Measurements from ENCODE around the gene NFYA. TPM values are rescaled to one million over a fixed set of nuclear protein-coding genes. Genes with fewer than 3 reads are reported as not detected.

The NFYA gene
- 57.4 TPM for polyA plus RNA-seq (ENCODE audit: insufficient read length)
- long read RNA-seq, donor 1, transcript NFYA-202 (9 exons, 1,660 nt), result major isoform, 6 of 60 reads
- long read RNA-seq, donor 1, partial matches to known transcripts, result 50 of 60 reads
- long read RNA-seq, donor 1, other reads (novel, unspliced or antisense), result 0 of 60 reads
- long read RNA-seq, donor 2, partial matches to known transcripts, result 0 of 5 reads
- long read RNA-seq, donor 2, other reads (novel, unspliced or antisense), result 0 of 5 reads
- long read RNA-seq, donor 3, partial matches to known transcripts, result 5 of 6 reads
- long read RNA-seq, donor 3, other reads (novel, unspliced or antisense), result 0 of 6 reads
- long read RNA-seq, donor 4, result 0 reads
- long read RNA-seq, donor 5, partial matches to known transcripts, result 0 of 6 reads
- long read RNA-seq, donor 5, other reads (novel, unspliced or antisense), result 0 of 6 reads
- long read RNA-seq, donor 6, partial matches to known transcripts, result 33 of 38 reads
- long read RNA-seq, donor 6, other reads (novel, unspliced or antisense), result 0 of 38 reads
- long read RNA-seq, donor 7, partial matches to known transcripts, result 37 of 41 reads
- long read RNA-seq, donor 7, other reads (novel, unspliced or antisense), result 0 of 41 reads
- long read RNA-seq, donor 8, partial matches to known transcripts, result 0 of 1 reads
- long read RNA-seq, donor 8, other reads (novel, unspliced or antisense), result 0 of 1 reads

DNA sequence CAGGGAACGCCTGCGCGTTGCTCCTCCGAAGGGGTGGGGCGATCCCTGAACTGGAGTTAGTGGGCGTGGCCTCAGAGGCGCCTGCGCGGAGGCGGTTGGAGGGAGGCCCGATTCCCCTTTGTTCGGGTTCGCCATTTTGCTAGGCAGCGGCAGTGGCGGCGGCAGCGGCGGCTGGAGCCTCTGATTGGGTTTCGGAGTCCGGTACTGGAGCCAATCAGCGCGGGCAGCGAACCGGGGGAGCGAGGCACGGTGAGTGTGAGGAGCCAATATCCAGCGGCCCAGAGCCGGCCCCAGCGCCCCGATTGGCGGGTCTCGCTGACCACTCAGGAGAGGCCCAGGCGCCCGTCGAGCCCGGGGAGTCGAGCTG lies at the start of gene NFYA:
TSS of gene NFYA (plus strand) at position 139 of the 367 bp plus-strand sequence. CDS start 6,116 bp downstream, outside the sequence.
- DNase-seq, result no peak

DNA sequence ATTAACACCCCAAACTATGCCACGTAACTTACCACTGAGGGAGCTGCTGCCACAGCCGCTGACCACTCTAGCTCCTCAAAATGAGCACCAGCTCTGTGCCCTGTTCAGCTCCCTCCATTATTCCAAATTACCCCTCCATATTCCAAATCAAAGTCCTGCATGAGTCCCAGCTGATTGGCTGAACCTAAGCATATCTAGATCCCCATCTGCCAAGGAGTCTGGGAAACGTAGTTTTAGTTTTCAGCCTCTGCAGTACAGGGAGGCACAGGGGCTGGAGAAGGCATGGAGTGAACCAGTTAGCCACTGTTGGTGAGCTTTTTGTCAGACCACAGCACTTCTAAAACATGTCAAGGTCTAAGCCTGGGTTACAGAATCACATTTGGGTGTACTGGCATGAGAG lies 49.7 kb upstream of the NFYA start:
- DNase-seq, result no peak

DNA sequence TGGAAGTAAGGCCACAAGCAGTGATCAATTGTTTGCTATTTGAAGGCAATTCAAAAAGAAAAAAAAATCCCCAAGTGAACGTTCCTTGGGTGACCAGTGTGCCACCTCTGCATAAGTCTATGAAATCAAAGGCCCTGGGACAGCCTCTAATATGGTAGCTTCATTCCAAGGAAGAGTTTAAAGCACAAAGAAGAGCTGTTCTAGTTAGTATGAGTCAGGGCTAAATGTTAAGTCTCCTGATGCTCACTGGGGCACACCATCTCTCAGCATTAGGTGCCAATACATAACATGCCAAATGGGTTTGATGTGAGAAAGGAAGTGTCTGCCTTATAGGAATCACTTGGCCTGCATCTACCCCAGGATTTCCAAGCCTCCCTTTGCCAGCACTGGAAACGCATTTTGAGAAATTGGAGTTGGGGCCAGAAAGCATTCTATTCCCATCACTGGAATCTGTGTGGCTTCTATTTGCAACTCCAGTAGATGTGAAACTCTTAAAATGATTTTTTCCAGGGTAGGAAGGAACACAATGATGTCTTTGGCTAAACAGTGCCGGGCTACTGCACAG lies 46.7 kb upstream of the NFYA start:
- DNase-seq, result no peak

DNA sequence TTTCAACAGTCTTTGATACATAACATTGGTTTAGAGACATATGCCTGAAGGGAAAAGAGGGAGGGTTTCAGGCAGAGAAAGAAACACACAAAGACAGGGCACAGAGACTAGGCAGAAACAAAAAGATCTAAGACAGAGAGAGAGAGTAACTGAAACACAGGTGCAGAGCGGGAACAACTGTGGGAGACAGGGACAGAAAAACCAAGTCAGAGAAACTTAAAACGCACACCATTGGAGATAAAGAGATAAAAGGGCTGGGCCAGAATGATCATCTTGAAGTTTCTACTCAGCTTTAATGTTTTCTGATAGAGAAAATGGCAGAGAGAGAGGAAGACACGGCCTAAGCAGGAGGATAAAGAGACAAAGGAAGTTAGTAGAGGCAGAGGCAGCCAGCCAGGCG lies 45.5 kb upstream of the NFYA start:
- DNase-seq, result no peak

DNA sequence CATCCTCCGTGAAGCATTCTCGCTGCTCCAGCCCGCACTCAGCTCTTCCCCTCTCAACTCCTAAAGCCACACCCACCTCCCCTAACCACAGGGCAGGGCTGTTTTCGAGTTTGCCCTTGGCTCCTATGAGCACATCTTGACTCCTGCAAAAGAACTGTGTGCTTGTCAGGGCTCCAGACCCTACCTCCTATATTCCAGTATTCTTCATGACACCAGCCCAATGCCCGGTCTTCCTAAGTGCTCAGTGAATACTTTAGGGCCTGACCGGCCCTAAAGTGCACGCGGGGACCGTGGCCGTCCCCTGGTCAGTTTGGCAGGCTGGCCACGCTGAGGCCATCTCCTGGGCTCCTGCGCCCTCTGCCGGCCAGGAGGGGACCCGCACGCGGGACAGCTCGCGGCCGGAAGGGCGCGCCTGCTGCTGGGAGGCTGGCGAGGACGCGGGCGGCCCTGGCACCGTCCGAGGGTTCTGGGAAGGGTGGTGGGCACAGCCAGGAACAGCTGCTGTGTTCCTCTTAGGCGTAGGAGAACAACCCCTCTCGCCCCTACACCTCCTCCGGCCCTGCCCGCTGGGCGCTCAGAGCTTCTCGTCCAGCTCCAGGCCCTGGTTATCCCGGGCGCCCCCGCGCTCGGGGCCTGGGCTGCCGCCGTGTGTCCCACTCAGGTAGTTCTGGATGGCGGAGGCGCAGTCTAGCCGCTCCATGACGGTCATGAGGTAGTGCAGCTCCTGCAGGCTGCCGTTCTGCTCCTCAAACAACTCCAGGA lies 44.8 kb upstream of the NFYA start:
- peak; percentile 89 for DNase-seq

DNA sequence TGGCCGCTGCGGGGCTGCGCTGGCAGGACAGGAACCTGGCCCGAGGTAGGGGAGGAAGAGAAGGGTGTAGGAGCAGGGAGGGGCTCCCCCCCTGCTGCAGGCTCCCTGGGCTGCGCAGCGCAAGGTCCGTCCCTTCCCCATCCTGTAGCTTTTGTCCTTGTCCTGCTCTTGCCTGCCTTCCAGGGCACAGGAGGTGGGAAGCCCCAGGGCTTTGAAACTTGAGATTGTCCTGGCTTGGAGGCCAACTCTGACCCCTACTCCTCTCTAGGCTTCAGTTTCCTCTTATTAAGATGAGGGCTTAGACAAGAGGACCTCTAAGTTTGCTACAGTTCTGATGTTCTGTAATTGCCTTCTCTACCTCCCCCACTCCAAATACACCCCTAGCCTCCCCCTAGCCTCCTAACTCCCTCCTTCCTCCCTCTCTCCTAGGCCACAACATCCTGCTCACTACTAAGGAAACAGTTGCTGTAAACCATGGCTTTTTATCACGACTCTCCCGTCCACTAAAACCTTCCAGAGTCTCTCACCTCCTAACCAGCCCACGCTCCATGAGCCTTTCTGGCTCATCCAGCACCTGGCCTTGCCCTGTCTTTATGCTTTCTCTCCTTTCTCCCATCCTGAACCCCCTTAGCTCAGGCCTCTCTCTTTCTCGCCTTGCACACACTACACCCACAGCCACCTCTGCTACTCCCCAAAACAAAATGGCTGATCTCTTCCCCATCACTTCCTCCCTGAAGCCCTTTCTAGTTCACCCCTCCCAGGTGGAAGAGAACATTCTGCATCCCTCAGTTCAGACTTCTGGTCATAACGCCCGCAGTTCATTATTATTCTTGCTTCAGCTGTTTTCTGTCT lies 44.0 kb upstream of the NFYA start:
- DNase-seq, result peak; percentile 64

DNA sequence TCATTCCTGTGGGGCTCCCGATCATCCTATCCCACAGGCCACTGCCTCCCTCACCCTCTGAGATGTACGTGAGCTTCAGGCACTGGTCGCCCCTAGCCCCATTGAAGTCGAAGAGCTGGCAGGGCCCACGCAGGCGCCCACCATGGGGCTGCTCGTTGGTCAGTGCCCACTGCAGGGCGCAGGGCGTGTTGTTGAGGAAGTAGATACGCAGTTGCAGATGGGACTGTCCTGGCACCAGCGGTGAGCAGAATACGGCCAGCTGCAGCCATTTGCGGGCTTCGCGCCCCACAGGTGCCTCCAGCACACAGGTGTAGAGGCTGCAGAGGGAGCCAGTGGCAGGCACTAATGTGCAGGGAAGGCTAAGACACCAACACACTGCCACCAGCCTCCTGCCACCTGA lies 39.9 kb upstream of the NFYA start:
- no peak for DNase-seq

DNA sequence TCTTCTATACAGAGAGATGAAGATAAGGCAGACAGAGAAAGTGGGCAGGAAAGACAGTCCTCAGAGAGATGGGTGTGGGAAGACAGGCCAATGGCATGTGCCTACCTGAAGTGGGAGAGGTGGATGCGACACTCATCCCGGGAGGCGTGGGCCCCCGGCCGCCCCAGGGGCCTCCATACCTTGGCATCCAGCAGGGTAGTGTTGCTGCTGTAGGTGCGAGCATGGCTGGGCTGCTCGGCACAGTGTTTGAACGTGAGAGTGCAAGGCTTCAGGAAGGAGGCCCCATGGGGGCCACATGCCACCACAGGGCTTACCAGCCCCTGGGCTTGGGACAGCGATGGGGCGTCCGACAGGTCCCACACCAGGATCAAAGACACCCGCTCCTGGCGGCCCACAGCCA lies 39.0 kb upstream of the NFYA start:
- DNase-seq, result no peak

DNA sequence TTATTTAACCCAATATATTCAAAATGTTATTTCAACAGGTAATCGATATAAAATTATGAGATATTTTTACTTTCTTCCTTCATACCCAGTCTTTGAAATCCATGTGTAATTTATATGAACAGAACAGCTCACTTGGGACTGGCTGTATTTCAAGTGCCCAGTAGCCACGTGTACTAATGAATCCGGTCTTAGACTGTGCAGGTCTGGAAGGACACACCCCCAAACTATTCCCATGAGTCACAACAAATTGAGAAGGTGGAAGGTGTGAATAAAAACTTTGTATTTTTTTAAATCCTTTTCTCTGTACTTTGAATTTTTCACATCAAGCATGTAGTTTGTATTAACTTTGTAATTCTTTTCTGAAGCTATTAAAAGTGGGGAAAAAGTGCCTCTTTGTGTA lies 36.6 kb upstream of the NFYA start:
- DNase-seq, result no peak

DNA sequence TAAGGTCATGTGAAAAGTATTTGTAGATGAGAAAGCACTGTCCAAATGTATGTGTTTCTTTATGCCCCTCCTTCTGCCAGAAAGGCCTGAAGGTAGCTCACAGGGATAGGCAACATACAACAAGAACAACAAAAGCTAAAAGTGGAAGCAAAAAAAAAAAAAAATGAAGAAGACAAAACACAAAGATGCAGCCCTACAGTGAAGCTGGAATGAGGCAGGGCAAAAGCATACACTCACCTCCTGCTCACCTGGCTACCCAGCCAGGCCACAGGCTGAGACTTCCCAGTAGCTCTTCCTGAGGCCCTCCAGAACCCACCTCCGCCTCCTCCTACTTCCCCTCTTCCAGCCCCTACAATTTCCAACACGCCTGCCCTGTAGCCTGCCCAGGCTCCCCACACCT lies 36.2 kb upstream of the NFYA start:
- no peak for DNase-seq

DNA sequence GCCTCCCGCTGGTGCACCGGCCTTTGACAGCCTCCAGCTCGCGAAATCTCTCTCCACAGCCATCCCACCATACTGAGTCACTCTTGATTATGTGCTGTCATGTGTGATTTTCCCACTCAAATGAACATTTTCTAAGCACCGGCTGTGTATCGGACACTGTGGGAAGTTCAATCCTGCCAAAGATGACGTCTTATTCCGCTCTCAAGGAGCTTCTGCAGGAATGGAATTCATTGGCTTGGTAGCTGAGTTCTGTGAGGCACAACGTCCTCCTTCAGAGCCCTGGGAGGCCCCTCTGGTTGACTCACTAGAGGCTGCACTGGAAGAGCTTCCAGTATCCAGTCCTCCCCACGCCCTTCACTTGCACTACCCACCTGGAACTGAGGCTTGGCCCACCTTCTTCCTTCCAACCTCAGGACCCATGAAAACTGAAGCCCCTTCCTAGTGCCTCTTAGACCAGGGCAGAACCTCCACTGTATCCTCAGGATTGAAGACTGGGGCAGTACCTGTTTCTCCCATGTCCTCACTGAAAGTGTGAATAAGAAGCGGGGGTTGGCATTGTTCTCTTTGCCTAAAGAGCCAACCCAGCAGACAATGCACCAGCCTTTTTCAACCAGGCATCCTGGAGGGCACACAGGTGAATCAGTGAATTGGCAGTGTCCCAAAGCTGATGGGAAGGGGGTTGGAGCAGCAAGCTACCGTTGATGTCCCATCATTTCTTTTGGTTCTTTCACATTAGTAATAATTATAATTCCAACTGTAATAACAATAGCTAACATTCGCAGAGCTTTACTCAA lies 35.5 kb upstream of the NFYA start:
- no peak for DNase-seq

DNA sequence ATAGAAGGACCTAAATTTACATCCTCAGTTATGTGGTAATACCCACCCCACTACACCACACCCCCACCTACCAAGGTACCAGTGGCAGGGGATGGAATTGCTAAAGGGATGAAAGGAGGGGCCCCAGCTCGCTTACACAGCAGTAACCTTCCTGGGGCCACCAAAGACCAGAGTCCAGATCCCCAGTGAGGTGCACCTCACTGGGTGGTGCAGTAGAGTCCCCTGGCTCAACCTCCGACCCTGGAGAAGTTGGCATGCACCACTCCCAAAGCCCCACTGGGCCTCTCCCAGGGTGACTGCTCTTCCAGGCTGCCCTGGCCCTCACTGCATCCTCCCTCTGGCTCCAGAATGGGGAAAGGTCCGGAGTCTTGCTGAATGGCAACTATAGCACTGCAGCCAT lies 34.6 kb upstream of the NFYA start:
- no peak for DNase-seq

DNA sequence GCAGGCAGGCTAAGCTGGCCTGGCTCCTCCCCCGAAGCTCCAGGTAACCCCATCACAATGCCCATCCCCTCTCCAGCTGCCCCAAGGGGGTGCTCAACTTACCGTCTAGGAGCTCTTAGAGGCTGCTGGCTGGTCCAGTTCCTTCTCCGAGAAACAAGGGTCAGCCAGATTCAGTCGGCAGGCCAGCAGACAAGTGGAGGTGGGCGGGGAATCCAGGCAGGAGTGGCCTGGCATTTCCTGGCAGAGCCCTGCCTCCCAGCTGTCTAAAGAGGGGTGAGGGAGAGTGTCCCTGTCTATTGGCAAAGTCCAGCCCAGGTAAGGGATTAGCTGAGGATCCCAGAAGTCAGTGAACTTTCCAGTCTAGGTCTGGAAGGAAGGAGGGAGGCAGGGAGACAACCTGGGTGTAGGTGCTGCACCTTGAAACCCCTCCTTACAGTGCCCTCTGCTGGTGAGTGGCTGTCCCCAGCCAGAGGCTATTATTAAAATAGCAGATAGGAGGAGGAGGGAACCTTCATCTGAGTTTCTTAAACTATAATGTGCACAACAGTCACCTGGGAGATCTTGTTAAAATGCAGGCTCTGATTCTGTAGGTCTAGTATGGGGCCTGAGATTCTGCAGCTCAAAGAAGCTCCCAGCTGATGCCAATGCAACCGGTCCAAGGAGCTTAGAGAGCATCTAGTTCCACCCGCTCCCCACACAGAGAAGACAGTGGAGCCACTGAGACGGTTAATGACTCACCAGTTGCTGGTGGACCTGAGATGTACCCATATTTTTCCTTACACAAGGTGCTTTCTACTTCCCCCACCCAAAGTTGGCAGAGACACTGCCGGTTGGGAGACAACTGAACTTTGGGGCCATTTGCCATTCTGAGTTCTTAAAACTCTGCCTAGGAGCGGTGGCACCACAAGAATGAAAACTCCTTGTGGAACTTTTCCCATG lies 33.4 kb upstream of the NFYA start, which contains the start of gene UNC5CL:
TSS of gene UNC5CL (minus strand) at position 162 of the 939 bp plus-strand sequence. CDS start 4,147 bp downstream, outside the sequence.
- no peak for DNase-seq

DNA sequence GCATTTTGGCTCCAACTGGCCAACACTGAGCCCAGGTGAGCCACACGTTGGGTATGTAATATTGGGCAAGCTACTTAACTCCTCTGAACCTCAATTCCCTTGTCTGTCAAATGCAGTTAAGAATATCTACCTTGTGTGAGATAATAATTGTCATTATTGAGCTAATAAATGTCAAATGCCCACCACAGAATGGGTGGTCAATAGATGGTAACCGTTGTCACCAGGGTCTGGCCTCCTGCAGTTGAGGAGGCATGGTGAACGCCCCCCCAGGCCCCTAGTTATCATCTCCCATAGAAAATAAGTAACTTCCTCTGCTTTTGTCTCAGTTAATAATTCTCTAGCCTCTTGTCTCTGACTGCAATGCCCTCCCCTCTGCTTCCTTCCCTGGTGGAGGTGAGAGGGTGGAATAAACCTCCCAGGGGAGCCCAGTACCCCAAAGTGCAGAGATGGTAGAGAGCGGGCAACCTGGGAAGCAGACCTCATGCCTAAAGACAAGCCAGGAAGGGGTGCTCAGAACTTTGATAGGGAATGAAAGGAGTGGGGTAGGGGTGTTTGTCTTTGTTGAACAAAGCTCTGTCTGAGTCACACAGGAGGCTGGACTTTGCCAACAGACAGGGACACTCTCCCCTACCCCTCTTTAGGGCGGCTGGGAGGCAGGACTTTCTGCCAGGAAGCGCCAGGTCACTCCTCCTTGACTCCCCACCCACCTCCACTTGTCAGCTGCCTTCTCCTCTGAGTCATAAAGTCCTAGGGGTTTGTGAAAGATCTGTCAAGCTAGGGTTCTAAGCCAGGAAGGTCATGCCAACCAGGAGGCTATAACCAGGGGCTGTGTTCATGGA lies 32.5 kb upstream of the NFYA start:
- no peak for DNase-seq

DNA sequence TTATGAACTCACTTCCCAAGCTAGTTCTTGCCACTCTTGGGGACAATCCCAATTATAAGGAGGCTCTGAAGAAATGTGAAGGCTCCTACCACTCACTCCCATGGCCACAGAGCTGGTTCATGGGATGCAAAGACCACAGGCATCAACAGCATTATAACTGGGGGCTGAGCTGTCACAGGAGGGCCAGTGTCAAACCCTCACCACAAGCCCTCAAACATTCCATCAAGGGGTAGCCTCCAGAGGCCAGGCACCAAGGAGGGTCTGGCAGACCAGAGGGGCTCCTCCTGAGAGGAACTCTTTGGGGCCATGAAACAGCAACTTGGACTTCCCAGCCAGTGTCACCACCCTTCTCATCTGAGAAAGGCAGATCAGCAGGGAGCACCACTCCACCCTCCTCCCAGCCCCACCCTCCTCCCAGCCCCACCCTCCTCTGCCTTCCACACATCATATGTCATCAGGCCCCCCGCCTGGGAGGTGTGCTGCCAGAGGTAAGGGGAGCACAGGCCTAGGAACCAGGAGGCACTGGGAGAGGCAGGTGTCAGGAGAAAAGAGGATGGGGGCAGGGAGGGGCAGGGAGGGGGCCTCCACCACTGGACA lies 31.7 kb upstream of the NFYA start:
- no peak for DNase-seq

DNA sequence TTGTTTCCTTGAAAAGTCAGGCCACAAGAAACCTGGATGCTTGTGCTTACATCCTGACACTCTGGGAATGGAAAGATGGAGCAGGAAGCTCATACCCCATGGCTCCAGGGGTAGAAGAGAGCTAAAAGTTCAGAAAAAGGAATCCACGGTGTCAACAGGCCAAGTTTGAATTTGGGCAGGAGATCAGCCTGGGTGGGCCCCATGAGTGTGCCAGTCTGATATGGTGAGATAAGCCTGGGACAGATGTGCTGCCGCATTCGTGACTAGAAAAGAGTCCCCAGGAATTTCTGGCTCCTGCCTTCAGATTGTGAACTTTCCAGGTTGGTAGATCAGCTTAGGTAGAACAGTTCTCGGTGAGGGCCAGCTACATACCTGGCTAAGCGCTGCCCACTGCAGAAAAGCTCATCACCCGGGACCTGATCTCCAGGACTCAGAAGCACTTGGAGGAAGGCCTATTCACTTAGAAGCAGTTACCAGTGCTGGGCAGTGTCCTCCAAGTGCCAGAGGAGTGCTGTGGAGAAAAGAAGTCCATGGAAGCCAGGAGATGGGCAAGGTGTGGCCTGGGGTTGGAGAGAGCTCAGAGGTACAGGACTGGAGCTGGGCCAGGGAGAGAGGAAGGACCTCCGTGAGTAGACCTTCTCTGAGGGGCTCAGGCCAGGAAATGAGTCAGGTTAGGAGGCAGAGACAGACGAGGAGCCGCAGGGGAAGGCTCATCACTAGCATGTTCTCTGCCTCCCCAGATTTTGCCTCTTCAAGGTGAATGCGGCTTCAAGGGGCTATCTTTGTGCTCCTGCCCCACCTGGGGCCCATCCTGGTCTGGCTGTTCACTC lies 30.3 kb upstream of the NFYA start, which contains the start of gene TSPO2:
TSS of gene TSPO2 (plus strand) at position 242 of the 830 bp plus-strand sequence. CDS start at position 761, 519 bp downstream.
- DNase-seq, result no peak

DNA sequence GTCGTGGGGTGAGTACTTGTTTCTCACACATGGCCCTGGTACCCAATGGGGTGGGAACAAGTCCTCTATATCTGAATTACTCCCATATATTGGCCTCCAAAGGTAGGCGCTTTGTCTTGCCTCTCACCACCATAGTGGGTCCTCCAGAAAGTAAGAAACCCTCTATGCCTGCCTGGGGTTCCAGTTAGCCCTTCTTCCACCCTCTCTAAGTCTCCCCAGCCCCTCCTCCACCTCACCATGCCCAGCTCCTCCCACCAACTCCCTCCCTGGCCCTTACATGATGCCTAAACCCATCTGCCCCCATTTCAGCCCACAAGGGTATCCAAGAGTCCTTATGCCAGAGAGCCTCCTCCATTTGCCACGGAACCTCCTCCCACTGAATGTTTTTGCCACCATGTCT lies 29.6 kb upstream of the NFYA start:
- DNase-seq, result no peak

Measured in left kidney (tissue), 8 donors.